Astrocyte (in vitro differentiated cells and primary cell): Measurements from ENCODE around the gene IDH3B. TPM values are rescaled to one million over a fixed set of nuclear protein-coding genes. Genes with fewer than 3 reads are reported as not detected.

Source experiments
- DNase-seq: peaks from one replicate; pipeline ENCODE4 v3.0.0-alpha.2; 2010; ENCODE audit warnings: low read depth
- FAIRE-seq: peaks from 2 replicates; lab custom pipeline; 2011; peaks lifted over from hg19 to GRCh38; lab: Jason Lieb, UNC
- H2AFZ ChIP-seq: 2 replicates; pipeline ENCODE4 v1.6.0; 2012; ENCODE audit warnings: low read depth, low read length, inconsistent platforms
- H3K27ac ChIP-seq: 2 replicates; pipeline ENCODE4 v1.5.1; 2011; ENCODE audit warnings: low read depth, low read length, inconsistent platforms
- H3K27me3 ChIP-seq: 2 replicates; pipeline ENCODE4 v1.6.0; 2011; ENCODE audit warnings: low read length, inconsistent platforms; ENCODE audit not compliant: insufficient read depth
- H3K36me3 ChIP-seq: 2 replicates; pipeline ENCODE4 v1.5.1; 2011; ENCODE audit warnings: low read length, inconsistent platforms; ENCODE audit not compliant: insufficient read depth
- H3K4me1 ChIP-seq: 2 replicates; pipeline ENCODE4 v1.5.1; 2011; ENCODE audit warnings: low read length, inconsistent platforms; ENCODE audit not compliant: insufficient read depth
- H3K4me2 ChIP-seq: 2 replicates; pipeline ENCODE4 v1.6.0; 2012; ENCODE audit warnings: low read length, inconsistent platforms
- H3K4me3 ChIP-seq: 2 replicates; pipeline ENCODE4 v1.5.1; 2011; ENCODE audit warnings: low read depth, mild to moderate bottlenecking, low read length, inconsistent platforms; ENCODE audit not compliant: insufficient read depth
- H3K79me2 ChIP-seq: 2 replicates; pipeline ENCODE4 v1.6.0; 2012; ENCODE audit warnings: mild to moderate bottlenecking, low read length, inconsistent platforms; ENCODE audit not compliant: insufficient read depth
- H3K9ac ChIP-seq: 2 replicates; pipeline ENCODE4 v1.6.0; 2012; ENCODE audit warnings: mild to moderate bottlenecking, low read length, inconsistent platforms
- H3K9me3 ChIP-seq: 2 replicates; pipeline ENCODE4 v1.5.1; 2012; ENCODE audit warnings: low read depth, mild to moderate bottlenecking, low read length, inconsistent platforms; ENCODE audit not compliant: insufficient read depth
- H4K20me1 ChIP-seq: 2 replicates; pipeline ENCODE4 v1.6.0; 2012; ENCODE audit warnings: low read length, inconsistent platforms; ENCODE audit not compliant: insufficient read depth
- H3K27ac Mint-ChIP-seq: one replicate; pipeline ENCODE4 v1.8.0; 2021; ENCODE audit warnings: mild to moderate bottlenecking, mixed read lengths; ENCODE audit not compliant: unreplicated experiment
- H3K27me3 Mint-ChIP-seq: one replicate; pipeline ENCODE4 v1.8.0; 2021; ENCODE audit warnings: low read depth, mixed read lengths; ENCODE audit not compliant: unreplicated experiment
- H3K36me3 Mint-ChIP-seq: one replicate; pipeline ENCODE4 v1.8.0; 2021; ENCODE audit warnings: low read depth, mixed read lengths; ENCODE audit not compliant: unreplicated experiment
- H3K4me1 Mint-ChIP-seq: one replicate; pipeline ENCODE4 v1.8.0; 2021; ENCODE audit warnings: low read depth, mixed read lengths; ENCODE audit not compliant: unreplicated experiment
- H3K4me3 Mint-ChIP-seq: one replicate; pipeline ENCODE4 v1.8.0; 2021; ENCODE audit warnings: mild to moderate bottlenecking, moderate library complexity, mixed read lengths; ENCODE audit not compliant: unreplicated experiment
- H3K9me3 Mint-ChIP-seq: one replicate; pipeline ENCODE4 v1.8.0; 2021; ENCODE audit warnings: mild to moderate bottlenecking, mixed read lengths; ENCODE audit not compliant: unreplicated experiment
- EZH2 ChIP-seq: IDR thresholded peaks from 2 replicates; pipeline ENCODE4 v1.6.1; 2012; ENCODE audit warnings: mild to moderate bottlenecking, low read length, inconsistent platforms; ENCODE audit not compliant: insufficient read depth
- total RNA-seq: library from RNA; stranded (reverse); gene quantifications from 2 replicates; pipeline ENCODE4 v1.2.1, GENCODE V29; 2021
- TF ChIP-seq, protein P1 (sequence below): IDR thresholded peaks from 2 replicates; pipeline ENCODE4 v1.5.1; 2011; ENCODE audit warnings: low read depth, mild to moderate bottlenecking, inconsistent platforms, low read length, moderate library complexity; ENCODE audit not compliant: insufficient read depth

The IDH3B gene
- total RNA-seq, 1 donor from 2014 or later: 74.8 TPM

DNA sequence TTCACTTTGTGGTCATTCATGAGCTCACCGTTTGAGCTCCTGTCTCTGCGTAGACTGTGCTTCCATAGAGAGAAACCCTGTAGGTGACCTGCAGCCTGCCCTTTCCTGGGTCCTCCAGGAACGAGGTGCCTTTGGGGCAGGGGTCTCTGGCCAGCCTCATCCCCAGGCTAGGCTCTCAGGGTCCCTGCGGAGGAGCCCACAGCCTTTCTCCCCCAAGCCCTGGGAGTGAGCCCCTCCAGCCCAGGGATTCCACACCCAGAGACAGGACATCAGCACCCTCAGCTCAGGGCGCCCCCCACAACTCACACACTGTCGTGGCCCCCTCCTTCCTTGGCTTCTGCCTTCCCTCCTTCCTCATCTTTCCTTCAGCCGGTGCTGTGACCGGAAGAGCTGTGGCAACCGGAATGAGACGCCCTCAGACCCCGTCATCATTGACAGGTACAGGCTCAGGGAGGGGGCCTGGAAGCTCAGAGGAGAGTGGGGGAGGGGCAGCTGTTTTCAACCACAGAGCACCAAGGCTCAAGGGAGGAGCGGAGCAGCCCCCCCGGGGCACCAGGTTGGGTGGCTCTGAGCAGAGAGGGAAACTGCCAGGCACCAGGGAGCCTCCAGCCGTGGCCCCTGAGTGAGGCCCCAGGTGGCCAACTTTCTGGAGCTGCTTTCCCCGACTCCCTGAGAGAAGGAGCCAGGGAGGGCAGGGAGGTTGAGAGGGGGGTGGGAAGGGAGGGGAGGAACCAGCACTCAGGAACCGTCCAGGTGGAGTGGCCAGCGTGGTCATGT is 45.4 kb upstream of the IDH3B start:
- peaks cover 2% of the 10 kb centered on the region for H3K9me3 Mint-ChIP-seq
- H3K4me3 Mint-ChIP-seq: no peak overlapping the region
- H3K27ac ChIP-seq: no peak overlapping the region
- H3K36me3 ChIP-seq: no peaks in the 10 kb centered on the region
- H3K27ac Mint-ChIP-seq: peak overlapping the region; percentile 8
- TF ChIP-seq, protein P1, sequence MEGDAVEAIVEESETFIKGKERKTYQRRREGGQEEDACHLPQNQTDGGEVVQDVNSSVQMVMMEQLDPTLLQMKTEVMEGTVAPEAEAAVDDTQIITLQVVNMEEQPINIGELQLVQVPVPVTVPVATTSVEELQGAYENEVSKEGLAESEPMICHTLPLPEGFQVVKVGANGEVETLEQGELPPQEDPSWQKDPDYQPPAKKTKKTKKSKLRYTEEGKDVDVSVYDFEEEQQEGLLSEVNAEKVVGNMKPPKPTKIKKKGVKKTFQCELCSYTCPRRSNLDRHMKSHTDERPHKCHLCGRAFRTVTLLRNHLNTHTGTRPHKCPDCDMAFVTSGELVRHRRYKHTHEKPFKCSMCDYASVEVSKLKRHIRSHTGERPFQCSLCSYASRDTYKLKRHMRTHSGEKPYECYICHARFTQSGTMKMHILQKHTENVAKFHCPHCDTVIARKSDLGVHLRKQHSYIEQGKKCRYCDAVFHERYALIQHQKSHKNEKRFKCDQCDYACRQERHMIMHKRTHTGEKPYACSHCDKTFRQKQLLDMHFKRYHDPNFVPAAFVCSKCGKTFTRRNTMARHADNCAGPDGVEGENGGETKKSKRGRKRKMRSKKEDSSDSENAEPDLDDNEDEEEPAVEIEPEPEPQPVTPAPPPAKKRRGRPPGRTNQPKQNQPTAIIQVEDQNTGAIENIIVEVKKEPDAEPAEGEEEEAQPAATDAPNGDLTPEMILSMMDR: no peak
- no peak for TF ChIP-seq EZH2
- no peaks in the 10 kb centered on the region for H3K9me3 ChIP-seq
- peaks cover 26% of the 10 kb centered on the region for H3K27me3 Mint-ChIP-seq
- no peak overlapping the region for H3K4me3 ChIP-seq
- no peak overlapping the region for H3K4me2 ChIP-seq
- H3K9ac ChIP-seq: no peak overlapping the region
- no peak for DNase-seq
- H4K20me1 ChIP-seq: no peaks in the 10 kb centered on the region
- H3K36me3 Mint-ChIP-seq: no peaks in the 10 kb centered on the region
- H3K4me1 Mint-ChIP-seq: peaks cover 4% of the 10 kb centered on the region
- no peak overlapping the region for H2AFZ ChIP-seq
- H3K79me2 ChIP-seq: no peaks in the 10 kb centered on the region
- H3K4me1 ChIP-seq: no peaks in the 10 kb centered on the region
- FAIRE-seq: no peak
- peaks cover 11% of the 10 kb centered on the region for H3K27me3 ChIP-seq

- Mint-ChIP-seq H3K9me3 (peaks cover 2% of the 10 kb centered on the region), H3K27ac (no peak overlapping the region), H3K27me3 (peaks cover 32% of the 10 kb centered on the region), H3K4me3 (no peak overlapping the region), H3K4me1 (peaks cover 4% of the 10 kb centered on the region), H3K36me3 (no peaks in the 10 kb centered on the region)
- Histone ChIP-seq H3K27ac (no peak overlapping the region), H3K36me3 (no peaks in the 10 kb centered on the region), H3K4me1 (no peaks in the 10 kb centered on the region), H3K4me2 (no peak overlapping the region), H2AFZ (no peak overlapping the region), H4K20me1 (no peaks in the 10 kb centered on the region), H3K9me3 (no peaks in the 10 kb centered on the region), H3K79me2 (no peaks in the 10 kb centered on the region), H3K27me3 (peaks cover 11% of the 10 kb centered on the region), H3K9ac (no peak overlapping the region), H3K4me3 (no peak overlapping the region)
- no peak for DNase-seq
- TF ChIP-seq, protein P1: no peak
- TF ChIP-seq EZH2: no peak
- FAIRE-seq: no peak
Measured at GRCh38 chr20:2708665-2709064, 44.6 kb upstream of the IDH3B start.

GRCh38 chr20:2708073-2708415 is 44.0 kb upstream of the IDH3B start:
- H3K4me1 Mint-ChIP-seq: peaks cover 4% of the 10 kb centered on the region
- H3K36me3 ChIP-seq: no peaks in the 10 kb centered on the region
- H4K20me1 ChIP-seq: no peaks in the 10 kb centered on the region
- no peak overlapping the region for H3K27ac Mint-ChIP-seq
- DNase-seq: no peak
- H3K4me3 ChIP-seq: no peak overlapping the region
- H3K27ac ChIP-seq: no peak overlapping the region
- H3K27me3 ChIP-seq: peaks cover 8% of the 10 kb centered on the region
- no peaks in the 10 kb centered on the region for H3K9me3 ChIP-seq
- no peak overlapping the region for H3K4me2 ChIP-seq
- no peaks in the 10 kb centered on the region for H3K4me1 ChIP-seq
- peaks cover 2% of the 10 kb centered on the region for H3K9me3 Mint-ChIP-seq
- H3K36me3 Mint-ChIP-seq: no peaks in the 10 kb centered on the region
- no peak overlapping the region for H3K9ac ChIP-seq
- H2AFZ ChIP-seq: no peak overlapping the region
- peaks cover 33% of the 10 kb centered on the region for H3K27me3 Mint-ChIP-seq
- no peaks in the 10 kb centered on the region for H3K79me2 ChIP-seq
- no peak overlapping the region for H3K4me3 Mint-ChIP-seq
- TF ChIP-seq EZH2: no peak
- TF ChIP-seq, protein P1: no peak
- no peak for FAIRE-seq
